Measurements from ENCODE around the gene CCL25. TPM values are rescaled to one million over a fixed set of nuclear protein-coding genes. Genes with fewer than 3 reads are reported as not detected.
"Not testable (repeated sequence)": the region's sequence is repeated elsewhere in the genome, so short reads cannot be mapped to it uniquely, and the experiment has no call there.

The CCL25 gene
- total RNA-seq, 4 donors from 2014 or later: not detected

DNA sequence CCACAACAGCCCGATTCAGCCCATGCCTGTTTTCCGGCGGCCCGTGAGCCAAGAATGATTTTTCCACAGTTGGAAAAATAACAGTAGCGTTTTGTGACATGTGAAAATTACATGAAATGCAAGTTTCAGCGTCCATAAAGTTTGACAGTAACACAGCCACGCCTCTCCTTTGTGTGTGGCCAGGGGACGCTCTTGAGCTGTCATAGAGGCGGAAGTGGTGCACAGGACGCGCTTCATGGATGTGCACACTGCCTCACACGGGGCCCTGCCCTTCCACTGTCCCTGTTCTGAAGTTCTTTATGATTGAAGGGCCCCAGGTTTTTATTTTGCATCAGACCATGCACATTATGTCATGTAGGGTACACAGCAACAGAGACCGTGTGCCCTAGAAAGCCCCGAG is 34.8 kb upstream of the CCL25 start:
- intact Hi-C loops (cut with DNase I; ENCODE audit: low total_unique reads): no loop called here
- DNase-seq: no peak
- H3K27me3 ChIP-seq: no peaks in the 10 kb centered on the region
- H3K36me3 ChIP-seq: no peaks in the 10 kb centered on the region
- no peak overlapping the region for H3K4me3 ChIP-seq
- H3K27ac ChIP-seq: no peak overlapping the region
- TF ChIP-seq POLR2A (IDR thresholded peaks at IDR 0.05): no peak
- TF ChIP-seq, protein P1, sequence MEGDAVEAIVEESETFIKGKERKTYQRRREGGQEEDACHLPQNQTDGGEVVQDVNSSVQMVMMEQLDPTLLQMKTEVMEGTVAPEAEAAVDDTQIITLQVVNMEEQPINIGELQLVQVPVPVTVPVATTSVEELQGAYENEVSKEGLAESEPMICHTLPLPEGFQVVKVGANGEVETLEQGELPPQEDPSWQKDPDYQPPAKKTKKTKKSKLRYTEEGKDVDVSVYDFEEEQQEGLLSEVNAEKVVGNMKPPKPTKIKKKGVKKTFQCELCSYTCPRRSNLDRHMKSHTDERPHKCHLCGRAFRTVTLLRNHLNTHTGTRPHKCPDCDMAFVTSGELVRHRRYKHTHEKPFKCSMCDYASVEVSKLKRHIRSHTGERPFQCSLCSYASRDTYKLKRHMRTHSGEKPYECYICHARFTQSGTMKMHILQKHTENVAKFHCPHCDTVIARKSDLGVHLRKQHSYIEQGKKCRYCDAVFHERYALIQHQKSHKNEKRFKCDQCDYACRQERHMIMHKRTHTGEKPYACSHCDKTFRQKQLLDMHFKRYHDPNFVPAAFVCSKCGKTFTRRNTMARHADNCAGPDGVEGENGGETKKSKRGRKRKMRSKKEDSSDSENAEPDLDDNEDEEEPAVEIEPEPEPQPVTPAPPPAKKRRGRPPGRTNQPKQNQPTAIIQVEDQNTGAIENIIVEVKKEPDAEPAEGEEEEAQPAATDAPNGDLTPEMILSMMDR (IDR thresholded peaks at IDR 0.05): no peak
- H3K9me3 ChIP-seq: no peaks in the 10 kb centered on the region
- no peaks in the 10 kb centered on the region for H3K4me1 ChIP-seq

DNA sequence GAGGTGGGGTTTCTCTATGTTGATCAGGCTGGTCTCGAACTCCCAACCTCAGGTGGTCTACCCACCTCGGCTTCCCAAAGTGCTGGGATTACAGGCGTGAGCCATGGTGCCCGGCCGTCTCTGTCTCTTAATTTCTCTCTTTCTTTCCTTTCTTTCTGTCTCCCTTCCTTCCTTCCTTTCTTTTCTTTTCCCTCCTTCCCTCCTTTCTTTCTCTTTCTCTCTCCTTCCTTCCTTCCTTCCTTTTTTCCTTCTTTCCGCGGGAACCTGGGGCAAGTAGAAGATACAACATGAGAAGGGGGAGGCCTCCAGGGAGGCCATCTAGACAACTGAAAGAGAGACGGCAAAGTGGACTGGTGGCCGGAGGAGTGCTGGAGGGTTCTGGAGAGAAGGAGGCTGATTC is 31.9 kb upstream of the CCL25 start:
- TF ChIP-seq, protein P1 (IDR thresholded peaks at IDR 0.05): no peak
- no peak for TF ChIP-seq POLR2A (IDR thresholded peaks at IDR 0.05)
- intact Hi-C loops (cut with DNase I; ENCODE audit: low total_unique reads): no loop called here
- DNase-seq: no peak
- Histone ChIP-seq H3K27me3 (no peaks in the 10 kb centered on the region), H3K27ac (no peak overlapping the region), H3K9me3 (no peaks in the 10 kb centered on the region), H3K36me3 (no peaks in the 10 kb centered on the region), H3K4me3 (no peak overlapping the region), H3K4me1 (no peaks in the 10 kb centered on the region)

DNA sequence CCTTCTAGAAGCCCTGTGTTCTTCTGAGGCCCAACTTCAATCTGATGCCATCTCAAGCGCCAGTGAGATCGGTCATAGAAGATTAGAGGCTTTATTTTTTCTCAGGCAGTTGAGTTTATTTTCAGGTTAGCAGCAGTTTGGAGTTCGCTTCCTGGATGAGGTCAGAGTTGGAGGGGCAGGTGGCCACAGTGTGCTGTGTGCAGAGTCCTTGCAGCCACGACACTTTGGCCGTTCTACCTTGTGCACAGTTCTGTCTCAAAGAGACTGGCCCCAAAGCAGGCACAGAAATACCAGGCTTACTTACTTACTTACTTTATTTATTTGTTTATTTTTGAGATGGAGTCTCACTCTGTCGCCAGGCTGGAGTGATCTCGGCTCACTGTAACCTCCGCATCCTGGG is 31.2 kb upstream of the CCL25 start:
- Histone ChIP-seq H3K27ac (no peak overlapping the region), H3K4me1 (no peaks in the 10 kb centered on the region), H3K27me3 (no peaks in the 10 kb centered on the region), H3K9me3 (no peaks in the 10 kb centered on the region), H3K4me3 (no peak overlapping the region), H3K36me3 (no peaks in the 10 kb centered on the region)
- TF ChIP-seq POLR2A (IDR thresholded peaks at IDR 0.05): no peak
- TF ChIP-seq, protein P1 (IDR thresholded peaks at IDR 0.05): no peak
- no peak for DNase-seq
- intact Hi-C loops (cut with DNase I; ENCODE audit: low total_unique reads): no loop called here

DNA sequence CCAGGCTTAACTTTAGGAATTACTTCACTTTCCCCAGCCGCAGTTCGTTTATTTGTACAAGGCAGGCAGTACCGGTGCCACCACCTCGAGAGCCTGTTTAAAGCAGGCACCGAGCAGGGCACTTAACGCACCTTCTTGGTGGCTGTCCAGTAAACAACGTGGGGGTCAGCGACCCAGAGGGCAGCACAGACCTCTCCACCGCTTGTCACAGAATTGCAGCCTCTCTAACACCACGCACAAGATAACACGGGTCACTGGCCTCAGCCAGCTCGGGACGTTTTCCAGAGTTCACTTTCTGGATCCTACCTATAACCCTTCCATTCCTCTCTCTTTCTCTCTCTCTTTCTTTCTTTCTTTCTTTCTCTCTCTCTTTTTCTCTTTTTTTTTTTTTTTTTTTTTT is 30.3 kb upstream of the CCL25 start:
- Histone ChIP-seq H3K9me3 (no peaks in the 10 kb centered on the region), H3K4me1 (no peaks in the 10 kb centered on the region), H3K36me3 (no peaks in the 10 kb centered on the region), H3K27me3 (no peaks in the 10 kb centered on the region), H3K27ac (no peak overlapping the region), H3K4me3 (no peak overlapping the region)
- TF ChIP-seq, protein P1 (IDR thresholded peaks at IDR 0.05): no peak
- TF ChIP-seq POLR2A (IDR thresholded peaks at IDR 0.05): no peak
- intact Hi-C loops (cut with DNase I; ENCODE audit: low total_unique reads): no loop called here
- no peak for DNase-seq

DNA sequence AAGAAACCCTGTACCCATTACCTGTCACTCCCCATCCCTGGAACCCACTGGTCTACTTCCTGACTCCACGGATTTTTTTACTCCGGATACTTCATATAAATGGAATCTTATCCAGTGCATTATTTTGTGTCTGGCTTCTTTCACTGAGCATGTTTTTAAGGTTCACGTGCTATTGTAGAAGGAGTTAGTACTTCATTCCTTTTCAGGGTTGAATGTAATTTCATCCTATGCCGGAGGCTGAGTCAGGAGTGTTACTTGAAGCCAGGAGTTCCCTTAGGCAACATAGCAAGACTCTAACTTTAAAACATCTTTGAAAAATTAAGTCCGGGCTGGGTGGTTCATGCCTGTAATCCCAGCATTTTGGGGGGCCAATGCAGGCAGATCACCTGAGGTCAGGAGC is 29.2 kb upstream of the CCL25 start:
- intact Hi-C loops (cut with DNase I; ENCODE audit: low total_unique reads): no loop called here
- Histone ChIP-seq H3K4me3 (no peak overlapping the region), H3K27me3 (no peaks in the 10 kb centered on the region), H3K4me1 (no peaks in the 10 kb centered on the region), H3K36me3 (no peaks in the 10 kb centered on the region), H3K27ac (no peak overlapping the region), H3K9me3 (no peaks in the 10 kb centered on the region)
- DNase-seq: no peak
- TF ChIP-seq POLR2A (IDR thresholded peaks at IDR 0.05): no peak
- TF ChIP-seq, protein P1 (IDR thresholded peaks at IDR 0.05): no peak

DNA sequence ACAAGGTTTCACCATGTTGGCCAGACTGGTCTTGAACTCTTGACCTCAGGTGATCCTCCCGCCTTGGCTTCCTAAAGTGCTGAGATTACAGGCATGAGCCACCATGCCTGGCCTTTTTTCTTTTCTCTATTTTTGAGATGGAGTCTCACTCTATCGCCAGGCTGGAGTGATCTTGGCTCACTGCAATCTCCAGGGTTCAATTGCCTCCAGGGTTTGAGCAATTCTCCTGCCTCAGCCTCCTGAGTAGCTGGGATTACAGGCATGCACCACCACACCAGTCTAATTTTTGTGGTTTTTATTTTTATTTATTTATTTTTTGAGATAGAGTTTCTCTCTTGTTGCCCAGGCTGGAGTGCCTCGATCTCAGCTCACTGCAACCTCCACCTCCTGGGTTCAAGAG is 28.3 kb upstream of the CCL25 start:
- H3K36me3 ChIP-seq; intact Hi-C loops (cut with DNase I; ENCODE audit: low total_unique reads); H3K4me3 ChIP-seq; DNase-seq; H3K27ac ChIP-seq; H3K4me1 ChIP-seq; H3K27me3 ChIP-seq; H3K9me3 ChIP-seq: not testable (repeated sequence)

Data from uterus (tissue), 4 donors.